Fibroblast of mammary gland (primary cell): ENCODE results near the gene GRXCR1.

ENCODE experiments used
- DNase-seq: peaks from one replicate; pipeline ENCODE4 v3.0.0-alpha.2; 2010; ENCODE audit warnings: low read depth
- H3K4me3 ChIP-seq: 2 replicates; pipeline ENCODE4 v1.5.1; 2011; ENCODE audit warnings: low read depth, mild to moderate bottlenecking, low read length, moderate library complexity; ENCODE audit not compliant: control insufficient read depth
- CTCF ChIP-seq: conservative IDR thresholded peaks from 2 replicates; pipeline ENCODE4 v1.5.1; 2011; ENCODE audit warnings: low read depth, low read length, inconsistent platforms; ENCODE audit not compliant: control insufficient read depth, insufficient read depth

The GRXCR1 gene

GRCh38 chr4:42892413-42892812 lies at the start of gene GRXCR1:
GRXCR1 (plus strand) TSS chr4:42892713; CDS start chr4:42893267, 554 bp downstream.
- no peak within 1 kb of the TSS for H3K4me3 ChIP-seq
- DNase-seq = no peak
- no peak for TF ChIP-seq CTCF

- DNase-seq = no peak
- no peak for TF ChIP-seq CTCF
- H3K4me3 ChIP-seq = no peak overlapping the region
These were observed 48.8 kb upstream of the GRXCR1 start for GRCh38 chr4:42843694-42844093.

GRCh38 chr4:42844422-42845070 lies 48.0 kb upstream of the GRXCR1 start:
- TF ChIP-seq CTCF = no peak
- H3K4me3 ChIP-seq = no peak overlapping the region
- DNase-seq = no peak

GRCh38 chr4:42845586-42845985 lies 46.9 kb upstream of the GRXCR1 start:
- no peak for DNase-seq
- no peak for TF ChIP-seq CTCF
- H3K4me3 ChIP-seq = no peak overlapping the region

GRCh38 chr4:42855779-42856178 lies 36.7 kb upstream of the GRXCR1 start:
- TF ChIP-seq CTCF = no peak
- no peak for DNase-seq

GRCh38 chr4:42865572-42866189 lies 26.8 kb upstream of the GRXCR1 start:
- TF ChIP-seq CTCF = peak; percentile 70
- peak; percentile 59 for DNase-seq
- H3K4me3 ChIP-seq = no peak overlapping the region

More at GRCh38 chr4:42855779-42856178, 36.7 kb upstream of the GRXCR1 start:
- H3K4me3 ChIP-seq = no peak overlapping the region
